ENCODE measurements around the gene ECHS1. TPM values are rescaled to one million over a fixed set of nuclear protein-coding genes. Genes with fewer than 3 reads are reported as not detected.

ECHS1 gene
- total and polyA plus RNA-seq, 9 of the 15 experiments (the other 6 are each of a cell fraction or from before 2014, with no cell fraction given), result 16.6 to 100 (median 68.1) TPM

- no peaks in the 10 kb centered on the region for H3K9me3 ChIP-seq (replicated peaks; ENCODE audit: control insufficient read depth, insufficient read depth, low read depth, low read length)
- in situ Hi-C loops (cut with MboI), result no loop called here
- H3K4me3 ChIP-seq, result no peak overlapping the region
- ATAC-seq (no peak), FAIRE-seq (no peak), DNase-seq (ENCODE audit: extremely low read depth in 1 of 4, low spot score in 3 of 4) (no peak)
- ChIA-PET POLR2A (no interaction called here), CTCF (ENCODE audit: low intra/inter-chr PET ratio) (no interaction called here)
- H3K27ac ChIP-seq (ENCODE audit: extremely low read depth, low read depth, low read length), result no peak overlapping the region
- TF ChIP-seq MTF1 (CRISPR knock-in tag; IDR thresholded peaks at IDR 0.05; ENCODE audit: borderline replicate concordance) (no peak), RBFOX2 (IDR thresholded peaks at IDR 0.05; ENCODE audit: low read depth, low read length) (0 out of 2 replicates have a peak, but pooled peaks have one; percentile 37)
- no peak overlapping the region for H3K4me2 ChIP-seq (ENCODE audit: insufficient read depth, low read length)
- H3K9ac ChIP-seq (ENCODE audit: insufficient read depth in 1 of 2, low read depth in 2 of 2, low read length in 2 of 2), result peak overlapping the region in 1 of 2 experiments; percentile 35; a peak in 1 of 4 replicates
- 0 out of 2 replicates have a peak, but pooled peaks cover 3% of the 10 kb centered on the region for H4K20me1 ChIP-seq (replicated peaks; ENCODE audit: control insufficient read depth, insufficient read depth, low read length)
- BruUV-seq (replicated peaks), result no TSS peak
- intact Hi-C loops (cut with micrococcal nuclease), result no loop called here
- WGBS (ENCODE audit: insufficient coverage, low coverage, missing lambda C conversion rate), result 84% methylated on average over 16 of the region's 29 CpGs
- H3K9me1 ChIP-seq (ENCODE audit: control insufficient read depth, insufficient read depth, low read length), result no peaks in the 10 kb centered on the region
- no peak overlapping the region for H2AFZ ChIP-seq (ENCODE audit: low read depth, low read length)
- peaks cover 10 to 15% of the 10 kb centered on the region in 2 experiments for H3K4me1 ChIP-seq (replicated peaks in 1 of 2; ENCODE audit: control insufficient read depth in 2 of 2, insufficient read depth in 2 of 2, low read length in 2 of 2)
- H3K27me3 ChIP-seq (ENCODE audit: control insufficient read depth in 2 of 2, insufficient read depth in 2 of 2, low read length in 2 of 2), result no peaks in the 10 kb centered on the region
- H3K36me3 ChIP-seq (ENCODE audit: control insufficient read depth, insufficient read depth, low read length), result peaks cover 63% of the 10 kb centered on the region; the same call in 2 of the 3 replicates
- no peaks in the 10 kb centered on the region for H3K79me2 ChIP-seq (ENCODE audit: control insufficient read depth, insufficient read depth, low read length)
Observed at GRCh38 chr10:133364645-133365431, 8.3 kb downstream of the ECHS1 start.

DNA sequence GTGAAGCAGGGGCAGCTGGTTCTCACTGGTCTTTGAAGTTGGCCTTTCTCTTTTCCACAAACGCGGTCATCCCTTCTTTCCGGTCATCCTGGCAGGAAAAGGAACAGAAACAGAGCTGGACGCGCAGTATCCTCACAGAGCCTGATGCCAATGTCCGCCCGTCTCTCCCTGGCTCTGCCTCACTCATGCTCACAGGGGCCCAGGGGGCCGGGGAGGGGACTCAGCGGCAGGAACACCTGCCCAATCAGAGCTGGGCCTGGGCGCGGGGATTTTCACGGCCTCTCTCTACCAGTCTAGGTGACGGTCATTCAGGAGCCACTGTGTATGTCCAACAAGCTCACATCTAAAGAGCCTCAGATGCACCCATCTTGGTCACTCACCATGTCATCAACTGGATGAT lies 10.3 kb downstream of the ECHS1 start:
- Histone ChIP-seq H3K79me2 (ENCODE audit: control insufficient read depth, insufficient read depth, low read length) (no peaks in the 10 kb centered on the region), H3K9me3 (replicated peaks; ENCODE audit: control insufficient read depth, insufficient read depth, low read depth, low read length) (no peaks in the 10 kb centered on the region), H4K20me1 (replicated peaks; ENCODE audit: control insufficient read depth, insufficient read depth, low read length) (0 out of 2 replicates have a peak, but pooled peaks cover 3% of the 10 kb centered on the region), H3K27me3 (ENCODE audit: control insufficient read depth in 2 of 2, insufficient read depth in 2 of 2, low read length in 2 of 2) (no peaks in the 10 kb centered on the region), H3K27ac (ENCODE audit: extremely low read depth, low read depth, low read length) (no peak overlapping the region), H3K9ac (ENCODE audit: insufficient read depth in 1 of 2, low read depth in 2 of 2, low read length in 2 of 2) (peak overlapping the region in 1 of 2 experiments; percentile 26; a peak in 1 of 4 replicates), H2AFZ (ENCODE audit: low read depth, low read length) (no peak overlapping the region), H3K4me3 (no peak overlapping the region), H3K4me1 (replicated peaks in 1 of 2; ENCODE audit: control insufficient read depth in 2 of 2, insufficient read depth in 2 of 2, low read length in 2 of 2) (peaks cover 15 to 32% of the 10 kb centered on the region in 2 experiments), H3K4me2 (ENCODE audit: insufficient read depth, low read length) (no peak overlapping the region), H3K36me3 (ENCODE audit: control insufficient read depth, insufficient read depth, low read length) (peaks cover 45% of the 10 kb centered on the region; the same call in 2 of the 3 replicates), H3K9me1 (ENCODE audit: control insufficient read depth, insufficient read depth, low read length) (no peaks in the 10 kb centered on the region)
- TF ChIP-seq POLR2G (IDR thresholded peaks at IDR 0.05; ENCODE audit: low read depth, low read length) (0 out of 2 replicates have a peak, but pooled peaks have one; percentile 16), ETV1 (tag; conservative IDR thresholded peaks at IDR 0.05; ENCODE audit: low read depth) (no peak)
- WGBS (ENCODE audit: insufficient coverage, low coverage, missing lambda C conversion rate), result 100% methylated on average over 2 of the region's 13 CpGs
- no peak for FAIRE-seq
- in situ Hi-C loops (cut with MboI), result no loop called here
- DNase-seq (ENCODE audit: extremely low read depth in 1 of 4, low spot score in 3 of 4), result no peak
- no peak for ATAC-seq
- intact Hi-C loops (cut with micrococcal nuclease), result no loop called here
- POLR2A ChIA-PET, result interaction anchor here (1.0 kb wide), 1 partner anchor 10 kb away, joined by 6 read pairs; the partner anchor contains the start of gene ECHS1
- no TSS peak for BruUV-seq (replicated peaks)
- CTCF ChIA-PET (ENCODE audit: low intra/inter-chr PET ratio), result no interaction called here
